Hematopoietic multipotent progenitor cell (in vitro differentiated cells): ENCODE data around the gene PABPC5. TPM values are rescaled to one million over a fixed set of nuclear protein-coding genes. Genes with fewer than 3 reads are reported as not detected.
A peak's percentile ranks its signal among the peaks of the same experiment; 100 is the strongest.

Experiments
- DNase-seq, 3 donors: peaks; one replicate each; pipeline ENCODE4 v3.0.0-alpha.2; 2011 to 2015; ENCODE audit warnings: low read depth in 2 of 3, low spot score in 2 of 3
- small RNA-seq: library from RNA; depleted of rRNA; stranded (forward); fragments of <200 nt; gene quantifications from one replicate; pipeline ENCODE3, GENCODE V24; 2012
- total RNA-seq: library from RNA; depleted of rRNA; stranded (reverse); fragments of >200 nt; gene quantifications from one replicate; pipeline ENCODE4 v1.2.3, GENCODE V29; 2012

Gene PABPC5
- under 0.01 TPM for total RNA-seq

- peak in 2 of 3 donors; percentile 7 to 21 for DNase-seq
Measured at GRCh38 chrX:91434351-91435168, at the start of gene PABPC5. PABPC5 (plus strand) TSS chrX:91434839; CDS start chrX:91435578, 739 bp downstream.

GRCh38 chrX:91389026-91389425, 45.6 kb upstream of the PABPC5 start:
- no peak for DNase-seq

- no peak for DNase-seq
Measured at GRCh38 chrX:91414713-91415112, 19.9 kb upstream of the PABPC5 start.

GRCh38 chrX:91435395-91435794, 756 bp downstream of the PABPC5 start:
- no peak for DNase-seq

Small RNAs within 50 kb of the gene (small RNA-seq; reads per million reads assigned to genes)
- not detected for gene AL662874.1
